Activated T-helper 2 cell treated with anti-CD3 and anti-CD28 coated beads, Interferon-gamma antibody, Interleukin-2, Interleukin-4, amounts not matched to agents 10 μg/mL and 5 μg/mL and 100 μg/mL, durations not matched to agents 14 hours and 24 hours and 36 hours (primary cell): Measurements from ENCODE around the gene VAMP2. TPM values are rescaled to one million over a fixed set of nuclear protein-coding genes. Genes with fewer than 3 reads are reported as not detected.

Experiments used
- DNase-seq: peaks from one replicate; pipeline ENCODE4 v3.0.0; 2021; ENCODE audit warnings: low spot score
- H3K27ac Mint-ChIP-seq: one replicate; pipeline ENCODE4 v1.8.0; 2021; ENCODE audit warnings: mixed read lengths
- H3K27me3 Mint-ChIP-seq: one replicate; pipeline ENCODE4 v1.8.0; 2021; ENCODE audit warnings: low read depth, mixed read lengths
- H3K36me3 Mint-ChIP-seq: one replicate; pipeline ENCODE4 v1.8.0; 2021; ENCODE audit warnings: low read depth, mixed read lengths
- H3K4me1 Mint-ChIP-seq: one replicate; pipeline ENCODE4 v1.8.0; 2021; ENCODE audit warnings: low read depth, mixed read lengths
- H3K4me3 Mint-ChIP-seq: one replicate; pipeline ENCODE4 v1.8.0; 2021; ENCODE audit warnings: low read depth, mild to moderate bottlenecking, moderate library complexity, mixed read lengths
- H3K9me3 Mint-ChIP-seq: one replicate; pipeline ENCODE4 v1.8.0; 2021; ENCODE audit warnings: mixed read lengths
- intact Hi-C: fragments of 100-400 bp; cut with micrococcal nuclease; formaldehyde crosslinking; loops from one replicate; pipeline ENCODE4 v1.15.1; 2023
- total RNA-seq: library from RNA; stranded (reverse); gene quantifications from 2 replicates; pipeline ENCODE4 v1.2.3, GENCODE V29; 2022

The VAMP2 gene
- total RNA-seq, 1 donor from 2014 or later = 44.6 TPM

GRCh38 chr17:8125154-8125946, 37.4 kb downstream of the VAMP2 start:
- intact Hi-C loops = loop anchor here (2.0 to 10.0 kb wide), 2 partner anchors 241 to 439 kb away; partner anchors contain the start of genes CHD3 and TP53
- peak overlapping the region; percentile 87 for H3K4me3 Mint-ChIP-seq
- H3K27ac Mint-ChIP-seq = peak overlapping the region; percentile 78
- peaks cover 42% of the 10 kb centered on the region for H3K27me3 Mint-ChIP-seq
- H3K4me1 Mint-ChIP-seq = peaks cover 47% of the 10 kb centered on the region
- H3K36me3 Mint-ChIP-seq = no peaks in the 10 kb centered on the region
- no peaks in the 10 kb centered on the region for H3K9me3 Mint-ChIP-seq
- DNase-seq = peak; percentile 78

GRCh38 chr17:8124350-8125153, 38.2 kb downstream of the VAMP2 start:
- H3K27me3 Mint-ChIP-seq = peaks cover 34% of the 10 kb centered on the region
- H3K4me1 Mint-ChIP-seq = peaks cover 55% of the 10 kb centered on the region
- intact Hi-C loops = loop anchor here (1.0 to 10.0 kb wide), 7 partner anchors 32 to 438 kb away; partner anchors contain the start of genes CHD3, SLC25A35 and TP53
- H3K9me3 Mint-ChIP-seq = no peaks in the 10 kb centered on the region
- no peaks in the 10 kb centered on the region for H3K36me3 Mint-ChIP-seq
- peak overlapping the region; percentile 72 for H3K27ac Mint-ChIP-seq
- no peak for DNase-seq
- peak overlapping the region; percentile 87 for H3K4me3 Mint-ChIP-seq

DNA sequence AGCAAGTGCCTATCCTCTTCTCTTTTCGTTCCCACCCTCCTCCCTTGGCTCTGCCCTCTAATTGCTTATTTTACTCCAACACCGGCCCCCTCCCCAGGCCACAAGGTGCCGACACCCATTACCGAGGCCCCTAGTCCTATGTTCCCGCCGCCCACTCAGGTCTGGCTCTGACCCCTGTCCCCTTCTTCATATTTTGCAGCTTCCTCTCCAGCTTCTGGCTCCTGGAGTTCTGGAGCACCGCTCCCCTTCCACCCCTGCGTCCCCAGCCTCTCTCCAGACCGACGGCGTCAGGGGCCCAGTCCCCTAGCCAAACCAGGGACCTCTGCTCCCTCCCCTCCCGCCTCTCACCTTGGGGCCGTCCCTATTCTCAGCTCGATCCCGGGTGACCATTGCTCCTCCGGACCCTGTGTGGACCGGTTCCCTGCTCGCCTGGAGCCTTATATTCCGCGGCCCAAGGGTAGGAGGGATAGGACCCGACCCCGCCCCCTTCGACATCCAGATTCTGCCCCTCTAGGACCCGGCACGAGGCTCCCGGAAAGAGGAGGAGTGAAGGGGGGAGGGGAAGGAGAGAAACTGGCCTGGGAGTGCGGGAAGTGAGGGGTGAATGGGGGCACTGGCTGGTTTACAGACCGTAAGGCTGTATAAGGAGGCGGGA, 38.9 kb downstream of the VAMP2 start, which contains the start of gene HES7:
TSS of gene HES7 (minus strand) at position 412 of the 655 bp plus-strand sequence. CDS start at position 390, 22 bp downstream.
- intact Hi-C loops = loop anchor here (1.0 to 10.0 kb wide), 7 partner anchors 32 to 437 kb away; partner anchors contain the start of genes CHD3, SLC25A35 and TP53
- Mint-ChIP-seq H3K27ac (peak within 1 kb of the TSS; percentile 72), H3K36me3 (no peaks in the 10 kb centered on the region), H3K27me3 (peaks cover 32% of the 10 kb centered on the region), H3K4me1 (peaks cover 56% of the 10 kb centered on the region), H3K9me3 (no peaks in the 10 kb centered on the region), H3K4me3 (peak within 1 kb of the TSS; percentile 87)
- DNase-seq = no peak

DNA sequence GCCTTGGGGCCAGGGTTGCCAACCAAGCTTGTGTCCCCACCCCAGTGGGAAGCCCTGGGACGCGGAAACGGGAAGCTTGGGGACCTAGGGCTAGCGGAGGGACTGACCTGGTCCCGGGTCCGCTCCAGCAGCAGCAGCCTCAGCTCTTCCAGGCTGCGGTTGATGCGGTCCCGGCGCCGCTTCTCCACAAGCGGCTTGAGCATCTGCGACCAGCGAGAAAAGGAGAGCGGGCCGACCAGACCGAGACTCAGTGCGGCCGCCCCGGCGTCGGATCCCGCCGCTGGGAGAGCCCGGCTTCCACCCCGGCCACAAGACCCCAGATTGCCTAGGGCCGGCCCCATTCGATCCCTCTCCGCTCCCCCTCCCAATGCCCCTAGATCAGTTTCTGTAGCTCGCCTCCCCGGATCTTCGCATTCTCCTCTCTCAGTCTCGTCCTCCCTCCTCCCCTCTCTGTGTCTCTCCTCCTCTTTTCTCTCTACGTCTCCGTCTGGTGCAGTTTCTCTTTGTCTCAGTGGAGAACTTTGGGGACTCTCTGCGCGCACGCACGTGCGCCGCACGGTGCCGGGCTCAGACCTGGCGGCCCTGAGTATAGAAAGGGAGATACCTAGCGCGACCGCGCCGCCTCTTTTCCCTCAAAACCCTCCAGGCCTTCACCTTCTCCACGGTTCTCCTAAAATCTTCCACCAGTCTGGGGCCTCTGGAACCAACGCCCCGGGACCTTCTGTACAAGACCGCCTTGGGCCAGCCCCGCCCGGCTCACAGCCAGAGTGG, 39.6 kb downstream of the VAMP2 start:
- DNase-seq = peak; percentile 39
- H3K36me3 Mint-ChIP-seq = no peaks in the 10 kb centered on the region
- H3K9me3 Mint-ChIP-seq = no peaks in the 10 kb centered on the region
- peaks cover 36% of the 10 kb centered on the region for H3K27me3 Mint-ChIP-seq
- intact Hi-C loops = loop anchor here (5.0 to 10.0 kb wide), 4 partner anchors 49 to 281 kb away; partner anchors contain the start of genes CHD3 and SLC25A35
- peak overlapping the region; percentile 67 for H3K27ac Mint-ChIP-seq
- H3K4me1 Mint-ChIP-seq = peaks cover 62% of the 10 kb centered on the region
- H3K4me3 Mint-ChIP-seq = peak overlapping the region; percentile 87

DNA sequence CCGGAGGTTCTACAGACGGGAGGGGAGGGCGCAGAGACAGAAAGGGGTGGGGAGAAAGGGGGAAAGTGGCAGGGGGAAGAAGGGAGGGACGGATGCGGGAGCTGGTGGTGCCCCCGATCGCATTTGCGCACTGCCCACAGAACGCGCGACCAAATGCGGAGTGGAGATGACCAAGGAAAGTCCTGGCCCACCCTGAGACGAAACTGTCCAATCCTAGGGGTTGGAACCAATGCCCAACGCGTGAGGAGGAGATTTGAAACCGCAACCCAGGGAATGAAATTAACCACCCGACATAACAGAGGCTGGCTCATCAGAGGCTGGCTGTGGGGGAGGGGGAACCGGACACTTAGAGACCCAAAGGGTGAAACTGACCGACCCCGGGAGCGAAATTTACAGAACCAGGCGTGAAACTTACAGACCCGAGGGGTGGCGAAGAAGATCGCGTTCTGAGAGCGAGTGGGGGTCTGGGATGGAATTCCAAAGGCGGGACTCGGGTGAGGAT, 40.3 kb downstream of the VAMP2 start:
- intact Hi-C loops = loop anchor here (5.0 to 10.0 kb wide), 4 partner anchors 50 to 280 kb away; partner anchors contain the start of genes CHD3 and SLC25A35
- H3K27me3 Mint-ChIP-seq = peaks cover 40% of the 10 kb centered on the region
- H3K27ac Mint-ChIP-seq = peak overlapping the region; percentile 48
- peaks cover 68% of the 10 kb centered on the region for H3K4me1 Mint-ChIP-seq
- H3K9me3 Mint-ChIP-seq = no peaks in the 10 kb centered on the region
- no peaks in the 10 kb centered on the region for H3K36me3 Mint-ChIP-seq
- peak overlapping the region; percentile 87 for H3K4me3 Mint-ChIP-seq
- no peak for DNase-seq

DNA sequence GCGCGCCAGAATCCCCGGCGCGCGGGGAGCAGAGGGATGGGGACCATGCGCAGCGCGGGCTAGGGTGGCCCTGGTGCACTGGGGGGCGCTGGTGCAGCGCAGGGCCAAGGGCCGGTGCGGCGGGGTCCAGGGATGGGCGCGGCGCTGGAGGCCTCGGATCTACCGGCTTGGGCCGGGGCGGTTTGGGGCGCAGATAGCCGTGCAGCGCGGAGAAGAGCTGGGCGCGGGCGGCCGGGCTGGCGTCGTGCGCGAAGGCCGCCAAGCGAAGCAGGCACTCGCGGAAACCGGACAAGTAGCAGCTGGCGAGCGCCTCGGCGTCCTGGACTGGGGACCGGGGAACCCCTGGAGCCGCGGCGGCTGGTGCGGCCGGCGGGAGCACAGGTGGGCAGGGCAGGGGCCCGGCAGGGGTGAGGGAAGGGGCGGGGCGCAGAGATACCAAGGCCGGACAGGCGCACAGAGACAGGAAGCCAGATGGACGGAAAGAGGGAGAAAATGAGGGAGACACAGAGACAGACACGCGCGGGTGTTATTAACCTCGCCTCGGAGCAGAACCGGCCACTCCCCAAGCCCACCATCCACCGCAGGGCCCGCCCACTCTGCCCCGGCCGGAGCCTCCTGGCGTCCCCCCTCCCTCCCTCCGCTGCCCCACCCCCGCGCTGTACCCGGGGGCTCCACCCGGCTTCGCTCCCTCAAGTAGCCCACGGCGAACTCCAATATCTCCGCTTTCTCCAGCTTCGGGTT, 40.9 kb downstream of the VAMP2 start:
- Mint-ChIP-seq H3K36me3 (no peaks in the 10 kb centered on the region), H3K9me3 (no peaks in the 10 kb centered on the region), H3K27me3 (peaks cover 39% of the 10 kb centered on the region), H3K4me3 (peak overlapping the region; percentile 87), H3K27ac (no peak overlapping the region), H3K4me1 (peaks cover 64% of the 10 kb centered on the region)
- intact Hi-C loops = loop anchor here (2.0 to 10.0 kb wide), 5 partner anchors 50 to 280 kb away; partner anchors contain the start of genes CHD3, RPL26 and SLC25A35
- peak; percentile 54 for DNase-seq

GRCh38 chr17:8121407-8121680, 41.4 kb downstream of the VAMP2 start:
- intact Hi-C loops = loop anchor here (2.0 to 10.0 kb wide), 5 partner anchors 51 to 279 kb away; partner anchors contain the start of genes CHD3, RPL26 and SLC25A35
- Mint-ChIP-seq H3K27me3 (peaks cover 43% of the 10 kb centered on the region), H3K36me3 (no peaks in the 10 kb centered on the region), H3K9me3 (no peaks in the 10 kb centered on the region), H3K27ac (no peak overlapping the region), H3K4me1 (peaks cover 60% of the 10 kb centered on the region), H3K4me3 (peak overlapping the region; percentile 87)
- DNase-seq = no peak

DNA sequence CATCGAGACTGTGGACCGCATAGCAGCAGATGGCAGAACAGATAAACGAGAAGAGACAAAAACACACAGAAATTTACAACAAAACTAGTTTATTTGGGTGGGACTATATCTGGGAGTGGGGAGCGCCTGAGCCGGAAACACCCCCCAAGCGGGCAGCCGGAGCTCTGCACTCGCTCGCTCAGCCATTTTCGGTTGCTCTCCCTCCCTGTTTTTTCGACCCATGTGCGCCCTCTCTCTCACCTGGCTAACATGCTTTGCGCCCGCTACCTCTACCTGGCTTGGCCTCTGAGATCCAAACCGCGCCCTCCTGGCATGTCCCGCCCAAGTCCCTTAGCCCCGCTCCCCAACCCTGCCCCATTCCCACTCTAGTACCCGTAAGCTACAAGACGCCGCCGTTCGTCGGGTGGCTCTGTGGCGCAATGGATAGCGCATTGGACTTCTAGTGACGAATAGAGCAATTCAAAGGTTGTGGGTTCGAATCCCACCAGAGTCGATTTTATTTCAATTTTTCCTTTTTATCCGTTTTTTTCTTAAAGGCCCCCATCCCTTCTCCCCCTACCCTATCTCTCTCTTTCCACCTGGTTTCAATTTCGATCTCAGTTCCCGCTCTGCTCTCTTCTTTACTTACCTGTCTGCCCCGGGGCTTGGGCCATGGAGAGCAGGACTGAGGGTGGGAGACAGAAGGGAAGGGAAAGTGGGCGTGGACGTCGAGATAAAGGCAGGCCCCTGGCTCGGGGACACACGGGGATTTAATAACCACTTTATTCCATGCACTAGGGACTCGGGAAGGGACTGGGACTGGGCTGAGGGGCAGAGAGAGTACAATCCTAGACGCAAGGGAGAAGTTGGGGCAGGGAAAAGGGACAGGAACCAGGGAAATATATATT, 42.0 kb downstream of the VAMP2 start:
- Mint-ChIP-seq H3K9me3 (no peaks in the 10 kb centered on the region), H3K27ac (peak overlapping the region; percentile 88), H3K4me1 (peaks cover 57% of the 10 kb centered on the region), H3K4me3 (peak overlapping the region; percentile 87), H3K36me3 (no peaks in the 10 kb centered on the region), H3K27me3 (peaks cover 48% of the 10 kb centered on the region)
- intact Hi-C loops = loop anchor here (1.0 to 10.0 kb wide), 9 partner anchors 19 to 278 kb away; partner anchors contain the start of genes CHD3, RPL26 and SLC25A35
- peak; percentile 71 for DNase-seq

DNA sequence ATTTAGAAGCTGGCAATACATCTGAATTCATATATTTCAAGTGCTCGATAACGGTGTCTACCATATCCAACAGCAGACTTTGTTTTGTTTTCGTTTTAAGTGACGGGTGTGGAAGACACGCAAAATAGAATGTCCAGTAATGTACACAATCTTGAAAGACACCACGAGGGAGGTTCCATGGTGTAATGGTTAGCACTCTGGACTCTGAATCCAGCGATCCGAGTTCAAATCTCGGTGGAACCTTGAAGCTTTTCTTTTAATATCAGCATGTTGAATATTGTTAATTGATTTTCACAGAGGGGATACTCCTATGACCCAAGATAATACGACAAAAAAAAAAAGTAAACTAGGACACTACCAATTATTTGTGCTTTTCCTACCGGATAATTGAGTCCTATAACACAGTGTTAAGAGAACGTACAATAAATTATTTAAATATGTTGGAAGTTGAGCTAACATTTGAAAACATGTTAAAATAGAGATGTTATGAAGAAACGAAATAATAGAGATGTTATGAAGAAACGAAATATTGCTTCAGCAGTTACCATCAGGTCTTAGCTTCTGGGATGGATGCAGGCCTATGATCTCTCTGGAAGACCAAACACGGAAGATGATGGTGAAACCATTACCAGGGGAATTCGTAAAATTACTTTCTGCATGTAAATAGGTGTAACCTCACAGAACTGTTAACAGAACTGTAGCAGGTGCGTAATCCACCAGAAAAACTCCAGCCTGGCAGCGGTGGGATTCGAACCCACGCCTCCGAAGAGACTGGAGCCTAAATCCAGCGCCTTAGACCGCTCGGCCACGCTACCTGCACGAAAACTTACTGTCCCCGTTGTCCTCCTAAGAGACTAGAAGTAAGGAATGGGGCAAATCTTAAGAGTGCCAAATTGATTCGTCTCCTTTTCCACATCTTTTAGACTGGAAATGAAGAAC, 42.9 kb downstream of the VAMP2 start:
- no peaks in the 10 kb centered on the region for H3K36me3 Mint-ChIP-seq
- H3K9me3 Mint-ChIP-seq = no peaks in the 10 kb centered on the region
- H3K4me1 Mint-ChIP-seq = peaks cover 50% of the 10 kb centered on the region
- H3K27ac Mint-ChIP-seq = peak overlapping the region; percentile 88
- DNase-seq = peak; percentile 83
- H3K4me3 Mint-ChIP-seq = peak overlapping the region; percentile 87
- H3K27me3 Mint-ChIP-seq = peaks cover 51% of the 10 kb centered on the region
- intact Hi-C loops = loop anchor here (1.0 to 10.0 kb wide), 11 partner anchors 19 to 278 kb away; partner anchors contain the start of genes CHD3, PFAS, RPL26 and SLC25A35
